GM21723 (cell line): ENCODE measurements around the gene NELL2.

Experiments used
- ATAC-seq: cut with Tn5 transposase; IDR thresholded peaks from one replicate; pipeline ENCODE4 v1.9.1; 2021; ENCODE audit warnings: mild to moderate bottlenecking, moderate library complexity; ENCODE audit not compliant: unreplicated experiment

NELL2 gene

GRCh38 chr12:44550377-44550776, 325.7 kb downstream of the NELL2 start:
- ATAC-seq, result no peak

GRCh38 chr12:44546060-44546459, 330.1 kb downstream of the NELL2 start:
- ATAC-seq, result no peak

DNA sequence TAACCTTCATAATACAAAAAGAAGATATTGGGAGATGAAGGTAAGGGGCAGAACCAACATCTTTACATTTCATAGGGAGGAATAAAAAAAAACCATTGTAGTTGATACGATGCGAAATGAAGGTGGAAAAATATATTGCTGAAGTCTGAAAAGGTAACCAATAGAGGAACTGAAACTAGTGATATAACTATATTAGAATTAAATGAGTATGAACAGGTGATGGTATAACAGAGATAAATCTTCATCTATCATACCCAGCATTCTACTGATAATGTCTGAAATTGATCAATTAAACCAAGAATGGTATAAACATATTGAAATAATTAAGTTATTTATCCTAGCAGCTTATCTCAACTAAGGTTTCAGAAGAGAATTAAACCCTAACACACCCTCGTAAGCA, 332.1 kb downstream of the NELL2 start:
- ATAC-seq, result peak; percentile 68

DNA sequence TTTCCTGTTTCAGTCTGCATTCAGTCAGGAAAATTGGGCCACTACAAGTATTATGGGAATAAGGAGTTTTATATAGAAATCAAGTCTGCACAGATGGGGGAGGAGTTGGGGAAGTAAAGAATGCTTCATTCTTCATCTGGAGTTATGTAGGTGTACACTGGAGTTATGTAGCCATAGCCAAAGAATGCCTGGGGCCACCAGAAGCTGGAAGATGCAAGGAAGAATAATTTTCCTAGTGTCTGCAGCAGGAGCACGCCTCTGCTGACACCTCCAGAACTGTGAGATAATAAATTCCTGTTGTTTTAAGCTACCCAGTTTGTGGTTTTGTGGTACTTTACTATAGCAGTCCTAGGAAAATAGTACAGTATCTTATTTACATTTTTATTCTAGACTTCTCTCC, 333.4 kb downstream of the NELL2 start:
- no peak for ATAC-seq

DNA sequence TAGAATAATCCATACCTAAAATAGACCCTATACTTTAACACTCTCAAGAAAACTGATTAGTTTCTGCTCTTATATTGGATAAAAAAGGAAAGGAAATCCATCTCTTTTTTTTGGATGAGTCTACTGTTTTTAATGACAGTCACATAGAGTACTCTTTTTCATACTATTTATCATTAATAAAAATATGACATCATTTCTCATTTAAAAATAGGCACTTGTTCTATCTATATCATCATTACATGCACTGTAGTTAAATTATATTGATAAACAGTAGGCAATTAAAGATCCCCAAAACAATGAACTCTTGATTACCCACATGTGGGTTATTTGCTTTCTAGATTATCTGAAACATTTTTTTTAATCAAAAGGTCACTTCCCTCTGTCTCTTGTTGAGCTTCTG, 338.8 kb downstream of the NELL2 start:
- no peak for ATAC-seq

GRCh38 chr12:44532940-44533339, 343.2 kb downstream of the NELL2 start:
- ATAC-seq, result no peak

- ATAC-seq, result no peak
These were observed 344.7 kb downstream of the NELL2 start for GRCh38 chr12:44531320-44531971.

GRCh38 chr12:44526655-44527182, 349.4 kb downstream of the NELL2 start:
- ATAC-seq, result no peak

DNA sequence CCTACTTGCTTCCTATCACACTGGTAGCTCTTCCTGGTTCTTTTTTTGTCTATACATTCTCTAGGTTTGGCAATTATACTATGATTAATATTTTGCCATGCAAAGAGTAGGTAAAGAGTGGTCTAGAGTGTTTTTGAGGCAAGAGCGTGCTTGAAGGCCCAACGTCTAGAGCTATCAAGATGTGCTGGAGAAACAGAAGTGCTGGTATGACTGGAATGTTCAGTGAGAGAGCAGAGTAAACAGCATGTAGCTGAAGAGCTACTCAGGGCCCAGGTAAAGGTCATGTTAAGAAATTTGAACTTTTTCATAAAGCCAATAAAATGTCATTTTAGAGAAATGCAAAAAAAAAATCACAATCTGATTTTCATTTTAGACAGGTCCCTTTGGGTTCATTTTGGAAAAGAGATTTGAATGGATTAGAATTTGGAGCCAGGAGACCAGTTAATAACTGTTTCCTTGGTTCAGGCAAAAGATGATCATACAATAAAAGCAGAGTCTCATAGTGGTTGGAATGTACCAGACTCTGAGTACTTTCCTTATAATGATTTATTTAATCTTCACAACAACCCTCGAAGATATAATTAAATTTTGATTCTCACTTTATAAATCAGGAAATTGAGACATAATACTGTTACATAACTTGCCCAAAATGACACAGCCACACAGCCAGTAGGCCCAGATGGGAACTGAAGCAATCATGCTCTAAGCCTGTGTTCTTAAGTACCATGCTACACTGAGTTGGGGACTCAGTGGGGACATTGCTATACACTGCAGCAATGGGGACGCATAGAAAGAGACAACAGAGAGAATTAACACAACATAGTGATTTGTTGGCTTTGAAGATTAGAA, 350.1 kb downstream of the NELL2 start:
- ATAC-seq, result no peak

DNA sequence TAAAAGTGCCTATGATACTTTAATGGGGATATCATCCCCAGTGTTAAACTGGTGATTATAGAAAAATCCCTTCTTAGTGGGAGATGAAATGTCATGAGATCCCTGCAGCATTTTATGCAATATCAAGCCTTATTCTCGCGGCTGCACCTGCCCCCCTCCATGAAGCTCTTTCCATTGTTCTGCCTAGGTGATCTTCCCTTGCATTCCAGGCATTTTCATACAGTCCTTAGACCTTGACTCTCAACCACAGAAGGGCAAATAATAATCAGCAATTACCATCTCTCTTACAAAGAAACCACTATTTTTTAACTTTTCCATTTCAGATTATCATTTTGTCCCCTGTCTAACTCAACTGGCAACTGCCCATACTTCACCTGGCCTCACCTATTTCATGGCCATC, 352.3 kb downstream of the NELL2 start:
- no peak for ATAC-seq

DNA sequence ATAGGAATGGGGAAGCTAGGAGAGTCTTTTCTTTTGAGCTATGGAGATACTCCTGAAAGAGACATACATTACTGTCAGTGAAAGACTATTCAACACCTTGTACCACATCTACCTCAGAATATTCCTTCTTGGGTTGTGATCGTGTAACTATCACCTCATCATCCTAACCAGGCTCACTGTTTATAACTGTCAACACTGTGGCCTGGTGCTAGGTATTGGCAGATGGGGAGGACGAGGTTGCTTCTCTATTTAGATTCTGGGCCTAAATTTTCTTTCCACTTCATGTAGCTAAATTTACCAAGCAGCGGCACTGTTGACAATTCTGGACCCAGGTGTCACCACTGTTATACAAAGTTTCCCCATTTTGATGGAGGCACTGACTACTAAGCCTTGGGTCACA, 354.4 kb downstream of the NELL2 start:
- ATAC-seq, result no peak

DNA sequence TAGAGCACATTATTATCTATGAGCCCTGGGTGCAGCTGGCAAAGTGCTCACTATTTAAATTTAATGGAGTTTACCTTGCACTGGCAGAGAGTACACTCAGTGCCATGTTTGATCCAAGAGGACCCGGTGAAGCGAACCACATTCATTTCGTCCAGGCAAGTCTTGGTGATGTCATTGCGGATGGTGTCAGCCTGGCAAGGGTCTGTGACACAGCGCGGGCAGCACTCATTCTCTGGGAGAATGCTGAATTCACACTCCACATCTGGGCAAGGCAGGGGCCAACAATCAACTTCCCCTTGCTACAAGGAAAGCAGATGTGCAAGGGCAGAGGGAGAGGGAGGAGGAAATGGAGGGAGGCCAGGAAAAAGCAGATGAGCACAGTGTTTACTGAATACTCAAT, 356.2 kb downstream of the NELL2 start:
- no peak for ATAC-seq

GRCh38 chr12:44511289-44511688, 364.8 kb downstream of the NELL2 start:
- ATAC-seq, result no peak

- no peak for ATAC-seq
These were observed 365.6 kb downstream of the NELL2 start for GRCh38 chr12:44510510-44510909.

- no peak for ATAC-seq
These were observed 366.0 kb downstream of the NELL2 start for GRCh38 chr12:44510076-44510475.

DNA sequence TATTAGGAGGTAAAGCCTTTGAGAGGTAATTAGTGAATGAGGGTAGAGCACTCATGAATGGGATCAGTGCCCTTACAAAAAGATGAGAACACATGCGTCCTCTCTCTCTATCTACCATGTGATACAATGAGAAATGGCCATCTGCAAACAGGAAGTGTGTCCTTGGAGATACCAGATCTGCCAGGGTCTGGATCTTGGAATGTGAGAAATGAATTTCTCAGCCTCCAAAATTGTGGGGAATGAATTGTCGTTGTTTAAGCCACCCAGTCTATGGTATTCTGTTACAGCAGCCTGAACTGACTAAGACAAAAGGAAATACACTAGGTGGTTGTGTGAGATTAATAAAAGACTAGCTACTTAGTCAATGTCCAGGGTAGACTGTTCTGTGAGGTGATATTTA, 366.6 kb downstream of the NELL2 start:
- no peak for ATAC-seq

- no peak for ATAC-seq
These were observed 368.7 kb downstream of the NELL2 start for GRCh38 chr12:44507461-44507860.

GRCh38 chr12:44504799-44505198, 371.3 kb downstream of the NELL2 start:
- no peak for ATAC-seq

- no peak for ATAC-seq
These were observed 372.8 kb downstream of the NELL2 start for GRCh38 chr12:44503329-44503728.

GRCh38 chr12:44502681-44503080, 373.4 kb downstream of the NELL2 start:
- no peak for ATAC-seq

GRCh38 chr12:44500423-44500822, 375.7 kb downstream of the NELL2 start:
- no peak for ATAC-seq

DNA sequence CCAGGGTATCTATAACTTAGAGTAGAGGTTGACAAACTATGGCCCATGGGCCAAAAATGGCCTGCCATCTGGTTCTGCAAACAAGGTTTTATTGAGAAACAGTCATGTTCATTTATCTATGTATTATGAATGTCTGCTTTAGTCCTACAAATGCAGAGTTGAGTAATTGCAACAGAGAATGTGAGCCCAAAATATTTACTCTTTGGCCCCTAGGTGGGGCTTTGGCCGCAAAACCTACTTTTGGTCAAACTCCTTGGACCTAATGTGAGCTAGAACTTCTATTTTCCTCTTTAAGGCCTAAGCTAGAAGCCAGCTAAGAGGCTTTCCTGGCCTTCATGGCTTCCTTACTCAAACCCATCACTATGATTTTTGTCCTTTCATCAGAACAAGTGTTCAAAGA, 379.1 kb downstream of the NELL2 start:
- ATAC-seq, result no peak
